Measurements from ENCODE around the gene KRT28. TPM values are rescaled to one million over a fixed set of nuclear protein-coding genes. Genes with fewer than 3 reads are reported as not detected.

KRT28 gene
- total and polyA plus RNA-seq, 4 donors = not detected

Other genes starting within 250 kb of the KRT28 start
- 1 to 10 TPM; 1.8 to 4.0 TPM for gene CCR7, start 234.5 kb downstream of the KRT28 start, total RNA-seq
- 1 to 10 TPM; 2.1 to 5.9 TPM for gene CCR7, start 234.5 kb downstream of the KRT28 start, polyA plus RNA-seq
- gene SMARCE1, start 152.1 kb downstream of the KRT28 start, total RNA-seq = 100 to 1,000 TPM in 1 of 2 donors, 10 to 100 TPM in 1; 76.4 to 137 TPM
- gene SMARCE1, start 152.1 kb downstream of the KRT28 start, polyA plus RNA-seq = 10 to 100 TPM; 55.2 to 58.1 TPM
- under 1 TPM in 1 of 2 donors, not detected in 1; 0.18 TPM for gene KRT222, start 134.8 kb downstream of the KRT28 start, total RNA-seq
- gene KRT222, start 134.8 kb downstream of the KRT28 start, polyA plus RNA-seq = under 1 TPM; 0.10 to 0.26 TPM
- gene KRT24, start 96.2 kb downstream of the KRT28 start, total RNA-seq = not detected
- under 1 TPM; 0.05 to 0.08 TPM for gene KRT24, start 96.2 kb downstream of the KRT28 start, polyA plus RNA-seq
- gene KRT25, start 44.6 kb downstream of the KRT28 start, total RNA-seq = not detected
- not detected for gene KRT25, start 44.6 kb downstream of the KRT28 start, polyA plus RNA-seq
- gene KRT26, start 27.8 kb downstream of the KRT28 start, total RNA-seq = not detected
- not detected for gene KRT26, start 27.8 kb downstream of the KRT28 start, polyA plus RNA-seq
- gene KRT27, start 17.4 kb downstream of the KRT28 start, total RNA-seq = under 1 TPM; 0.14 to 0.71 TPM
- gene KRT27, start 17.4 kb downstream of the KRT28 start, polyA plus RNA-seq = 1 to 10 TPM in 1 of 2 donors, under 1 TPM in 1; 0.39 to 1.5 TPM
- 10 to 100 TPM in 1 of 2 donors, 1 to 10 TPM in 1; 4.6 to 34.7 TPM for gene KRT10, start 22.7 kb upstream of the KRT28 start, total RNA-seq
- gene KRT10, start 22.7 kb upstream of the KRT28 start, polyA plus RNA-seq = 10 to 100 TPM; 21.0 to 60.6 TPM
- not detected for gene KRT12, start 67.3 kb upstream of the KRT28 start, total RNA-seq
- not detected for gene KRT12, start 67.3 kb upstream of the KRT28 start, polyA plus RNA-seq
- gene KRT20, start 85.3 kb upstream of the KRT28 start, total RNA-seq = under 1 TPM in 1 of 2 donors, not detected in 1; 0.31 TPM
- under 1 TPM in 1 of 2 donors, not detected in 1; 0.24 TPM for gene KRT20, start 85.3 kb upstream of the KRT28 start, polyA plus RNA-seq
- gene KRT23, start 137.7 kb upstream of the KRT28 start, total RNA-seq = 1 to 10 TPM; 1.3 to 2.0 TPM
- 1 to 10 TPM; 1.9 to 9.4 TPM for gene KRT23, start 137.7 kb upstream of the KRT28 start, polyA plus RNA-seq
- not detected for gene KRT39, start 167.0 kb upstream of the KRT28 start, total RNA-seq
- not detected for gene KRT39, start 167.0 kb upstream of the KRT28 start, polyA plus RNA-seq
- gene KRT40, start 184.4 kb upstream of the KRT28 start, total RNA-seq = not detected
- under 1 TPM; 0.09 to 0.31 TPM for gene KRT40, start 184.4 kb upstream of the KRT28 start, polyA plus RNA-seq
- gene KRTAP3-3, start 194.2 kb upstream of the KRT28 start, total RNA-seq = not detected
- gene KRTAP3-3, start 194.2 kb upstream of the KRT28 start, polyA plus RNA-seq = not detected
- not detected for gene KRTAP3-2, start 199.9 kb upstream of the KRT28 start, total RNA-seq
- under 1 TPM in 1 of 2 donors, not detected in 1; 0.94 TPM for gene KRTAP3-2, start 199.9 kb upstream of the KRT28 start, polyA plus RNA-seq
- gene KRTAP3-1, start 209.2 kb upstream of the KRT28 start, total RNA-seq = not detected
- gene KRTAP3-1, start 209.2 kb upstream of the KRT28 start, polyA plus RNA-seq = not detected
- gene KRTAP1-5, start 227.2 kb upstream of the KRT28 start, total RNA-seq = not detected
- gene KRTAP1-5, start 227.2 kb upstream of the KRT28 start, polyA plus RNA-seq = not detected
- gene KRTAP1-4, start 230.2 kb upstream of the KRT28 start, total RNA-seq = not detected
- gene KRTAP1-4, start 230.2 kb upstream of the KRT28 start, polyA plus RNA-seq = not detected
- gene KRTAP1-3, start 234.9 kb upstream of the KRT28 start, total RNA-seq = not detected
- not detected for gene KRTAP1-3, start 234.9 kb upstream of the KRT28 start, polyA plus RNA-seq
- not detected for gene KRTAP1-1, start 241.5 kb upstream of the KRT28 start, total RNA-seq
- gene KRTAP1-1, start 241.5 kb upstream of the KRT28 start, polyA plus RNA-seq = not detected
- gene KRTAP2-1, start 247.4 kb upstream of the KRT28 start, total RNA-seq = not detected
- gene KRTAP2-1, start 247.4 kb upstream of the KRT28 start, polyA plus RNA-seq = not detected

Data from lung (tissue), 4 donors.